CD4-positive, alpha-beta T cell treated with Interleukin-15 for 4 hours (primary cell): ENCODE results near the gene MXI1.

Experiments
- DNase-seq: peaks from one replicate; pipeline ENCODE4 v3.0.0-alpha.2; 2020; ENCODE audit warnings: low spot score

The MXI1 gene

GRCh38 chr10:110275128-110275729 is 67.8 kb downstream of the MXI1 start:
- DNase-seq = no peak

DNA sequence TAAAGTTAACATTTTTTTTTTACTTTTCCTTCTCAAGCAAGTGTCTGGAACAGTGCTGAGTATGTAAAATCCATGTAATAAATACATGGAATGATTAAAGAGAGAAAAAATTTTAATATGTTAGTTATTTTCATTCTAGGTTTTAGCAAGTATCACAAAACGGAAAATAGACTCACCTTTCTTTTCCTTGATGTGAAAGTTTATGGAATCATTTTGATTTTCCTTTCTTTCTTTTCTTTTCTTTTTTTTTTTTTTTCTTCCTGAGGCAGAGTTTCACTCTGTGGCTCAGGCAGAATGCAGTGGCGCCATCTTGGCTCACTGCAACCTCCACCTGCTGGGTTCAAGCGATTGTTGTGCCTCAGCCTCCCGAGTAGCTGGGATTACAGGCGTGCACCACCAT is 69.2 kb downstream of the MXI1 start:
- no peak for DNase-seq

DNA sequence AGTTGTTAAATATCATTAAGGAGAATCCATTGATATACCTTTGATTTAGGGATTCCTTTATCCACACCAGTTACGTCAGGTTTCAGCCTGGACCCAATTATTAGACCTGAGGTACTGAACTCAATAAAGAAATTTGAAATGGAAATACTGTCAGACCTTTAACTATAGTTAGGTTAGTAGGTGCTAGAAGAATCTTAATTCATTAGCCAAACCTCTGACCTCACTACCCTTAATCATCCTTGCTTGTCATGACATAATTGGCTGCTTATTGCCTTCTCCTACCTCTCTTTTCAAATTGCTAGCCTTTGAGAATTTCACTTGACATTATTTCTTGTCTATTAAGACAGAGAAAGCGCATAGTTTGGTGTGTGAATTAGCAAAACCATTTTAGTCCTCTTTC is 70.2 kb downstream of the MXI1 start:
- no peak for DNase-seq

GRCh38 chr10:110278562-110279406 is 71.4 kb downstream of the MXI1 start:
- DNase-seq = no peak

GRCh38 chr10:110279407-110279986 is 72.1 kb downstream of the MXI1 start:
- peak; percentile 48 for DNase-seq

GRCh38 chr10:110284262-110284661 is 76.9 kb downstream of the MXI1 start:
- no peak for DNase-seq

GRCh38 chr10:110285501-110285900 is 78.1 kb downstream of the MXI1 start:
- DNase-seq = no peak

DNA sequence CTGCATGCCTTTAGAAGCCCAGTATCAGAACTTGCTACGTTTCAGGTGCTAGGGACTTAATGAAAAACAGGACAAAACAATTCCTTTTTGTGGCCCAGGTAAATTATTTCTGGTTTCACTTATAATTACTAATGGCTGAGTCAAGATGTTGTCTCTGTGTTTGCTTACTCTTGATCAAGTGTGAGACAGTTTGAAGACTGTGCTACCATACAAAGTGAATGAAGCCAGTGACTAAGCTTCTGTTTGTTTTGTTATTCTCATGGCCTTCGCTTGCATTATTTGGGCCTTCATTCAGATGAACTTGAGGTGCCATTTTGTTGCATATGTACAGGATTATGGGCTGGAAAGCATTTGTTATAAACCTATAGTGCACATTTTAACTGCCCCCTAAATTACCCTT is 79.4 kb downstream of the MXI1 start:
- no peak for DNase-seq

GRCh38 chr10:110296966-110297365 is 89.6 kb downstream of the MXI1 start:
- DNase-seq = no peak

DNA sequence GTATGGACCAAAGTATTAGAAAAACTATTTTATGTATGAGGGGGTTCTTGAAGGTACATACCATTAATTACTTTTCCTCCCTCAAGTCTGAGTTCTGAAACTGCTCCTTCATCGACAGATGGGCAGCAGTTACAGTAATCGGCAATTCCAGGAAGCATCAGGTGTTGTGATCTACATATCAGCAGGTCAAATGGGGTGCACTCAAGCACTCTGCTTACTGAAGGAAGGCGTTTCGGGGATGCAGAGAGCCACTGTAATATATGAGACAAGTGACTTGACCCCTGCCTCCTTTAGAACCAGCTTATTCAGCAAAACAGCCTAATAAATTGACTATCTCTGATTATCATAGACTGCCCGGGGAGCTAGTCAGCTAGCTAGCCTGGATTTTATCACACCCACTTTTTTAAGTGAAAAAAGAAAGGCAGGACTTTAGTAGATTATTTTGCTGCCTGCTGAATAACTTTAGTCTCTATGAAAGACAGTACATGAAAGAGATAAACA is 93.1 kb downstream of the MXI1 start:
- no peak for DNase-seq

DNA sequence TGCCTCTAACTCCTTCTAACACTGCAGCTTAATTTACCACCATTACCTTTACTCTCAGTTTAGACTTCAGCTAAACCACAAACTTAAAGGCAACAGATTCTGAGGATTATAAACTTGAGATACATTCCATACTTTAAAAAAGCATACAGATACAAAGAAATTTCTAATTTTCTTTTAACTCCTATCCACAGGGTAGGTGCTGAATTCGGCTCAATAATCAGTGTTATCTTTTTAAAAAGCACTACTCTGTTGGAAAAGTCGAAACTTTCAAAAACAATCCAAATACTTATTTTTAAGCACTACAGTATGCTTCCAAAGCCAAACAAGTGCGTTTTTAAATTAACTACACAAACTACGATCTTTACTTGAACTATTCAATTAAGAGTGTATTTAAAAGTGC is 96.3 kb downstream of the MXI1 start:
- DNase-seq = no peak

DNA sequence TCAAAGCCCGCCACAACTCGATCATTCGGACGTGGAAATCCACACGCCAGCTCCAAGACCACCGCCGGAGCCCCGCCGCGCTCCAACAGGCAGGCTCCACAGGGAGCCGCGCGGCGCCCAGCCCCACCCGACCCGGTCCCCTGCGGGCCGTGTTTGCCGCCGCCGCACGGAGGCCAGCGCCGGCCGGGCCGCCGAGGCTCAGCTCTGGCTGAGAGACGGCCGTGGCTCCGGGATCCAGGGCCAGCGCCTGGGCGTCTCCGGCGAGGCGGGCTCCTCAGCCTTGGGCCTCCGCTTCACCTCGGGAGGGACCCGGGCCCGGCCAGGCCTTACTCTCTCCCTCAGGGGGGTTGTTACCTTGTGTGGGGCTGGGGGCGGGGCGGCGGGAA is 97.0 kb downstream of the MXI1 start:
- no peak for DNase-seq

GRCh38 chr10:110304780-110305421 is 97.5 kb downstream of the MXI1 start, which contains the start of gene SMNDC1:
SMNDC1 (minus strand) TSS chr10:110304920; CDS start chr10:110303587, 1,333 bp downstream.
- peak; percentile 96 for DNase-seq

- DNase-seq = peak; percentile 82
Measured at GRCh38 chr10:110305767-110306451, 98.5 kb downstream of the MXI1 start.

GRCh38 chr10:110306452-110306768 is 99.0 kb downstream of the MXI1 start:
- no peak for DNase-seq

DNA sequence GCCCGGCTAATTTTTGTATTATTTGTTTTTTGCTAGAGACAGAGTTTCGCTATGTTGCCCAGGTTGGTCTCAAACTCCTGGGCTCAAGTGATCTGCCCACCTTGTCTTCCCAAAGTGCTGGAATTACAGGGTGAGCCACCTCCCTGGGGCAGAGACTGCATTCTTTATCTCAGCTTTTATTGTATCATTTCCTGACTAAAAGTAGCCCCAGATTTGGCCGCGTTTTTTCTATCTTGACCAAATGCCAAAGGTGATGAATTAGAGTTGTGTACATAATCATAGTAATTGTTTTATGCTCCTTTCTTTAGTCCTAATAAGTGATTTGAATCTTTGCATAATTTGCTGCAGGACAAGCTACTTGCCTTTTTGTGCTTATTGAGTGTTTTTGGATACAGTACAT is 100.4 kb downstream of the MXI1 start:
- no peak for DNase-seq

GRCh38 chr10:110310741-110311140 is 103.3 kb downstream of the MXI1 start:
- no peak for DNase-seq

DNA sequence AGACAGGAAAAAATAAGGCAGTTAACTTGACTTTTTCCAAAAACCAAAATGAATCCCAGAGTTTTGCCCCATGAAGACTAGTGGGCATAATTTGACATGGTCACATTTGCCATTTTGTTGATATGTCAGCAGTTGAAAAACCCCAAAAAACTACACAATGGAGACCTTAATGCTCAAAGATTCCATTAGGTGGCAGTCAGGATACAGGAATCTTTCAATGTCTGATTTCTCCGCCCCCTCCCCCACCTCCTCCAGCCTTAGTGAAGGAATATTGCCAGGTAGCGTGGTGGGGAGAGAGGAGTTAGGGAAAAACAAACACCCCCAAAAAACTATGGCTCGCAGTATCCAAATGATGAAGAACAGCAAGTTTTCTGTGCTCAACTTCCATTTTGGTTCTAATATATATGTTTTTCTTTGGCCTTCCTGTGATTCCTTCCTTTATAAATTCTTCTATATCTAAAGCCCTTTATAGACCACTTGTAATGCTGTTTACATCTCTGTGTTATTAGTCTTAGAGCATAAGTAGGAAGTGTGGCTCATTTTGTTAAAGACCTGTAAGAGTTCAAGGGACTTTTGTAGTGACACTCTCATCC is 104.0 kb downstream of the MXI1 start:
- peak; percentile 49 for DNase-seq

DNA sequence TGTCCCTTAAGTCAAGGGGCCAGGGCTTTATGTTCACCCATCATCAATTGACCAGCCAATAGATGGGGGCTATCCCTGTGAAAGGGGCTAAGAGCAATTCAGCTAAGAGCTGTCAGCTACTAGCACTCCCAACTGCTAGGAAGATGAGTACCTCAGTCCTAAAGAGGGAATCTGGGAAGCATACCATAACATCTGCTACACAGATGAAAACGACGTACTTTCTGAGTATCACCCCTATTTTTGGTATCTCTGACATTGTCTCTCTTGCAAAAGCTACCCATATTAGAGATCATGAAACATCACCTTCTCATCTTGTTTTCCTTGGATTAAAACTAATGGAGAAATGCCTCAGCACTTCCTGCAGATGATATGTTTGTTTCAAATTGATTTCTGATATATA is 104.8 kb downstream of the MXI1 start:
- DNase-seq = no peak

- no peak for DNase-seq
Measured at GRCh38 chr10:110313674-110314073, 106.3 kb downstream of the MXI1 start.
